Stomach smooth muscle (tissue), 2 donors: ENCODE measurements around the gene CMTM2.
"Not testable (repeated sequence)": the region's sequence is repeated elsewhere in the genome, so short reads cannot be mapped to it uniquely, and the experiment has no call there.

Source experiments
- H3K27ac ChIP-seq: one replicate; pipeline ENCODE4 v1.7.0; 2013; ENCODE audit warnings: mild to moderate bottlenecking, low read length, inconsistent platforms
- H3K27me3 ChIP-seq, 2 donors: one replicate each; pipeline ENCODE4 v1.7.0; 2013; ENCODE audit warnings: low read length in 2 of 2; ENCODE audit not compliant: insufficient read depth in 2 of 2, control insufficient read depth in 1 of 2
- H3K36me3 ChIP-seq, 2 donors: one replicate each; pipeline ENCODE4 v1.7.0; 2013; ENCODE audit warnings: low read length in 2 of 2; ENCODE audit not compliant: control insufficient read depth in 2 of 2, insufficient read depth in 2 of 2
- H3K4me1 ChIP-seq: one replicate; pipeline ENCODE4 v1.7.0; 2013; ENCODE audit warnings: low read length; ENCODE audit not compliant: control insufficient read depth, insufficient read depth
- H3K4me3 ChIP-seq, 2 donors: one replicate each; pipeline ENCODE4 v1.7.0; 2013; ENCODE audit warnings: low read length in 2 of 2
- H3K9ac ChIP-seq, 2 donors: one replicate each; pipeline ENCODE4 v1.7.0; 2013; ENCODE audit warnings: low read length in 2 of 2, mild to moderate bottlenecking in 1 of 2
- H3K9me3 ChIP-seq, 2 donors: one replicate each; pipeline ENCODE4 v1.7.0; 2013; ENCODE audit warnings: low read length in 2 of 2; ENCODE audit not compliant: control insufficient read depth in 2 of 2
- donor health status: healthy.
- donor health status: Pancreatic carcinoma.

Gene CMTM2

DNA sequence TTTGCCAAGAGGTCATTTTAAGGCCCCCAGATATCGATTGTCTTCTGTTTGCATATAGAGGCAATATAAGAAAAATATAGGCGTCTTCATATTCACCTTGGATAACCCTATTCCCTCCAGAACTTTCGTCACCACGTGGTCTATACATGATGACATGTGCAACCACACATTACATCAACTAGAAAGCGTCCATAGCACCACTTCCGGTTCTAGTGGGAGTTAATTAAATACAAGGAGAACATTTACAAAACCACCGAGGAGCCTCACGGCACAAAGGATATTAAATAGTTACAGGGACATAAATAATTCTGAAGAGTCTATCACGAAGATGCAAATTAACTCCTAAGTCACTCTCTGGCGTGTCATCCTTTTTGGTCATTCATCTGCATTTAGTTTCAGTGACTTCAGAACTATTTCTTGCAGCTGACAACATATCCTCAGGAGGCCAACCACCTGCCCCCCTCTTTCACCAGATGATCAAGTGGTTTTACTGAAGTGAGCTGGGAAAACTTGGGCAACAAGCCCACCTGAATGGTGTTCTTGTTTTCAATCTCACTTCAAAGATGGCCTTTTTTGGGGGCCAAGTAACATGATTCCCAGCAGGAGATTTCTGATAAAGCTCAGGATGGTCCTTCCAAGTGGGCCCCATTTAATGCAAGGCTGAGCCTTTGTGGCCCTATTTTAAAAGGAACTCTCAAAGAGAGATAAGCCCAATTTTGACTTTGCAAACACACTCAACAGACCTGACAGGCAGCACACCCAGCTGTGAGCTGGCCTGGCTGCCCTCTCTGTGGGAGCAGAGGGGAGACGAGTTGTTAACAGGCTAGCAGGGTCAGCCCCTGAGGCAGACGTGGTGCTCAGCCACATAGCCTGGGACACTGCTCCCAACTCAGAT is 40.5 kb downstream of the CMTM2 start:
- Histone ChIP-seq H3K27me3 (no peaks in the 10 kb centered on the region), H3K9ac (no peak overlapping the region), H3K36me3 (peaks cover 3 to 5% of the 10 kb centered on the region in 2 donors), H3K4me1 (peaks cover 5% of the 10 kb centered on the region), H3K4me3 (no peak overlapping the region), H3K9me3 (no peaks in the 10 kb centered on the region), H3K27ac (no peak overlapping the region)

DNA sequence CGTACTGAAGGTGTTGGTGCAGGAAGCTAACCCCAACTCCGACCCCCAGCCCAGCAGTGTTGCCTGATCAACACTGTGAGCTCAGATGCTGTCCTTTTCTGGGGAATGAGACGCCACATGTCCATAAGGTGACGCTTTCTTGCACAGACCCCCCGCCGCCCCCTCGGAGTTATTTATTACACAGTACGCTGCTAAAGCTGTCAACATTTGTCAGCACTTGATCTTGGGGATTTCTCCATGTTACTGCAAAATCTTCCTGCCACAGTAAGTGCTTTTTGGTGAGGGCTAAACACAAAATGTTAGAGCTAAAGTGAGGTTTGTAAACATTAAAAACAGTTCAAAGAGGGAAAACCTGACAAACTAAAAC is 41.1 kb downstream of the CMTM2 start:
- Histone ChIP-seq H3K9me3 (no peaks in the 10 kb centered on the region), H3K9ac (no peak overlapping the region), H3K4me1 (peaks cover 5% of the 10 kb centered on the region), H3K27ac (no peak overlapping the region), H3K27me3 (no peaks in the 10 kb centered on the region), H3K4me3 (no peak overlapping the region), H3K36me3 (peaks cover 3 to 5% of the 10 kb centered on the region in 2 donors)

DNA sequence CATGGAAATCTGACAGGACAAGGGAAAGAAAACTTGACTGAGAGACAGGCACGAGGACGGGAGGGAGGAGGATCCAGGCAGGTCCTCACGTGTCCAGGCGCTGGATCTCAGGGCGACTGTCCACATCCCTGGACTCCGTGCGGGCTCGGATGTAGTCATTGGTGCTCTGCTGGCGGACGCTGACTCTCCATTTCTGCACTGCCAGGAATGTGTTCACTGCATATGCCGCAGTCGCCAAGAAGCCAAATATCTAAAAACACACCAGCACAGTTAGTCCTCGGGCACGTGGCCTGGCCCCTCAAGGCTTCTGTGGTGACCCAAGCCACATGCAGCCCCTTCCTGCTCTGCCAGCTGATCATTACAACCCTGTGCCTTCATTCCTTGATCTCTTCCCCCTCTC is 42.7 kb downstream of the CMTM2 start:
- H3K36me3 ChIP-seq = peaks cover 3 to 5% of the 10 kb centered on the region in 2 donors
- no peak overlapping the region for H3K27ac ChIP-seq
- H3K9ac ChIP-seq = no peak overlapping the region
- H3K4me3 ChIP-seq = no peak overlapping the region
- H3K9me3 ChIP-seq = no peaks in the 10 kb centered on the region
- peaks cover 5% of the 10 kb centered on the region for H3K4me1 ChIP-seq
- no peaks in the 10 kb centered on the region for H3K27me3 ChIP-seq

DNA sequence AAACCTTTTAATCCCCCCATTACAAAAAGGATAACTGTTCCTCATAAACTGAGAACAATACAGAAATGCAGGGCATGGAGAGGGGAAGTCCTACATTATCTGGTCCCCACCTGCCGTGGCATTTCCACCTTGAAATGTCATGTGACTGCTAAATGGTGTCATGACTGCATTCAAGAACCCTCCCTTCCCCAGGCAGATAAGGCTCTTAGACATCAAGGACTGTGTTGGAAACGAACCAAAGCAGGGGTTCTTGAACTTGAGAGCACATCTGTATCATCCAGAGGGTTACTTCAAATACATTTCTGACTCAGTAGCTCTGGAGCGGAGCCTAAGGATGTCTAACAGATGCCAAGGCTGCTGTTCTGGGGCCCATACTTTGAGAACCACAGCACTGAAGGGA is 43.6 kb downstream of the CMTM2 start:
- no peaks in the 10 kb centered on the region for H3K27me3 ChIP-seq

DNA sequence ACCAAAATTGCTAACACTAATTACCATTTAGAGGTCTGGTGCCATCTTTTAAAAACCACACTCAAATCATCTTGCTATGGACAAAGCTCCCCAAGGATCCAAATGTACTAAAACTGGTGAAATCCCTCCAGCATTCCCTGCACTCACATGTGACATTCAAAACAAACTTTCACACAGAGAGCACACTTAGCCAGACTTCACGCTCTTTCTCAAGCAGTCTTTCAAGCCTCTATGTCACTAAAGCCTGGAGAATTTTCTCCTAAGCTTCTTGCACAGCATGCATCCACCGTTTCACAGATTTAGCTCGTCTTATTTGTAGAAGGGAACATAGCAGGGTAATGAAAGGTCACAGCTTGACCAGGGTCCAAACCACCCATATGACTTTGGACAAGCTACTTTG is 44.5 kb downstream of the CMTM2 start:
- Histone ChIP-seq H3K4me1 (peaks cover under 1% of the 10 kb centered on the region), H3K9ac (no peak overlapping the region), H3K36me3 (peaks cover 3 to 5% of the 10 kb centered on the region in 2 donors), H3K27ac (no peak overlapping the region), H3K9me3 (no peaks in the 10 kb centered on the region), H3K27me3 (no peaks in the 10 kb centered on the region), H3K4me3 (no peak overlapping the region)

More for the DNA sequence above, 43.6 kb downstream of the CMTM2 start:
- Histone ChIP-seq H3K9ac (no peak overlapping the region), H3K36me3 (peaks cover 3 to 5% of the 10 kb centered on the region in 2 donors), H3K4me3 (no peak overlapping the region), H3K4me1 (peaks cover 5% of the 10 kb centered on the region), H3K27ac (no peak overlapping the region), H3K9me3 (no peaks in the 10 kb centered on the region)

DNA sequence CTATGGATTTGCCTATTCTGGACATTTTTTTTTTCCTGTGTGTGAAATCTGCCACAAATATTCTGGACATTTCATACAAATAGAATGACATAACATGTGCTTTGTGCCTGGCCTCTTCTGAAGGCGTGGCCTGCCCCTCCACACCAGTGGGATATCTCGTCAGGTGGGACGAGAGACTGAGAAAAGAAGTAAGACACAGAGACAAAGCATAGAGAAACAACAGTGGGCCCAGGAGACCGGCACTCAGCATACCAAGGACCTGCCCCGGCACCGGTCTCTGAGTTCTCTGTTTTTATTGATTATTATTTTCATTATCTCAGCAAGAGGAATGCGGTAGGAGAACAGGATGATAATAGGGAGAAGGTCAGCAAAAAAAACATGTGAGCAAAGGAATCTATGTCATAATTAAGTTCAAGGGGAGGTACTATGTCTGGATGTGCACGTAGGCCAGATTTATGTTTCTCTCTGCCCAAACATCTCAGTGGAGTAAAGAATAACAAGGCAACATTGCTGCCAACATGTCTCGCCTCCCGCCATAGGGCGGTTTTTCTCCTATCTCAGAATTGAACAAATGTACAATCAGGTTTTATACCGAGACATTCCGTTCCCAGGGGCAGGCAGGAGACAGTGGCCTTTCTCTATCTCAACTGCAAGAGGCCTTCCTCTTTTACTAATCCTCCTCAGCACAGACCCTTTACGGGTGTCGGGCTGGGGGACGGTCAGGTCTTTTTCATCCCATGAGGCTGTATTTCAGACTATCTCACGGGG is 48.5 kb downstream of the CMTM2 start:
- H3K4me1 ChIP-seq, H3K9ac ChIP-seq, H3K36me3 ChIP-seq, H3K4me3 ChIP-seq, H3K9me3 ChIP-seq, H3K27me3 ChIP-seq, H3K27ac ChIP-seq: not testable (repeated sequence)

DNA sequence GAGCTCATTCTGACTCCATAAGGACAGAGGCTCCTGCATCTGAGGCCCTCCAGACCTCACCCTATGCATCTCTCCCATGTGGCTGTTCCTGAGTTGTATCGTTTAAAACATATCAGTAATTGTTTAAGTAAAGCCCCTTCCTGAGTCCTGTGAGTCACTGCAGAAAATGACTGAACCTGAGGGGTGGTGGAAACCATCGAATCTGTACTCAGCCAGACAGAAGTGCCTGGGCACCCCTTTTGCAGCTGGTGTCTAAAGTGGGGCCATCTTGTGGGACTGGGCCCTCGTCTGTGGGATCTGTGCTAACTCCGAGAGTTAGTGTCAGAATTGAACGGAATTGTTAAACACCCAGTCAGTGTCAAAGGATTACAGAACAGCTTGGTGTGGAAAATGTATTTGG is 50.6 kb downstream of the CMTM2 start:
- Histone ChIP-seq H3K9me3 (no peaks in the 10 kb centered on the region), H3K27me3 (no peaks in the 10 kb centered on the region), H3K27ac (no peak overlapping the region), H3K4me1 (no peaks in the 10 kb centered on the region), H3K36me3 (no peaks in the 10 kb centered on the region), H3K9ac (no peak overlapping the region), H3K4me3 (no peak overlapping the region)

DNA sequence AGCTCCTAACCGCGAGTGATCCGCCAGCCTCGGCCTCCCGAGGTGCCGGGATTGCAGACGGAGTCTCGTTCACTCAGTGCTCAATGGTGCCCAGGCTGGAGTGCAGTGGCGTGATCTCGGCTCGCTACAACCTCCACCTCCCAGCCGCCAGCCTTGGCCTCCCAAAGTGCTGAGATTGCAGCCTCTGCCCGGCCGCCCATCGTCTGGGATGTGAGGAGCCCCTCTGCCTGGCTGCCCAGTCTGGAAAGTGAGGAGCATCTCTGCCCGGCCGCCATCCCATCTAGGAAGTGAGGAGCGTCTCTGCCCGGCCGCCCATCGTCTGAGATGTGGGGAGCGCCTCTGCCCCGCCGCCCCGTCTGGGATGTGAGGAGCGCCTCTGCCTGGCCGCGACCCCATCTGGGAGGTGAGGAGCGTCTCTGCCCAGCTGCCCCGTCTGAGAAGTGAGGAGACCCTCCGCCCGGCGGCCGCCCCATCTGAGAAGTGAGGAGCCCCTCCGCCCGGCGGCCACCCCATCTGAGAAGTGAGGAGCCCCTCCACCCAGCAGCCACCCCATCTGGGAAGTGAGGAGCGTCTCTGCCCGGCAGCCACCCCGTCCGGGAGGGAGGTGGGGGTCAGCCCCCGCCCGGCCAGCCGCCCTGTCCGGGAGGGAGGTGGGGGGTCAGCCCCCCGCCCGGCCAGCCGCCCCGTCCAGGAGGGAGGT is 51.4 kb downstream of the CMTM2 start:
- H3K4me1 ChIP-seq, H3K9me3 ChIP-seq, H3K36me3 ChIP-seq, H3K27ac ChIP-seq, H3K9ac ChIP-seq, H3K27me3 ChIP-seq, H3K4me3 ChIP-seq: not testable (repeated sequence)

DNA sequence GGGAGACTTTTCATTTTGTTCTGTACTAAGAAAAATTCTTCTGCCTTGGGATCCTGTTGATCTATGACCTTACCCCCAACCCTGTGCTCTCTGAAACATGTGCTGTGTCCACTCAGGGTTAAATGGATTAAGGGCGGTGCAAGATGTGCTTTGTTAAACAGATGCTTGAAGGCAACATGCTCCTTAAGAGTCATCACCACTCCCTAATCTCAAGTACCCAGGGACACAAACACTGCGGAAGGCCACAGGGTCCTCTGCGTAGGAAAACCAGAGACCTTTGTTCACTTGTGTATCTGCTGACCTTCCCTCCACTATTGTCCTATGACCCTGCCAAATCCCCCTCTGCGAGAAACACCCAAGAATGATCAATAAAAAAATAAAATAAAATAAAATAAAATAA is 52.3 kb downstream of the CMTM2 start:
- H3K36me3 ChIP-seq, H3K27ac ChIP-seq, H3K9ac ChIP-seq, H3K27me3 ChIP-seq, H3K4me1 ChIP-seq, H3K4me3 ChIP-seq, H3K9me3 ChIP-seq: not testable (repeated sequence)

DNA sequence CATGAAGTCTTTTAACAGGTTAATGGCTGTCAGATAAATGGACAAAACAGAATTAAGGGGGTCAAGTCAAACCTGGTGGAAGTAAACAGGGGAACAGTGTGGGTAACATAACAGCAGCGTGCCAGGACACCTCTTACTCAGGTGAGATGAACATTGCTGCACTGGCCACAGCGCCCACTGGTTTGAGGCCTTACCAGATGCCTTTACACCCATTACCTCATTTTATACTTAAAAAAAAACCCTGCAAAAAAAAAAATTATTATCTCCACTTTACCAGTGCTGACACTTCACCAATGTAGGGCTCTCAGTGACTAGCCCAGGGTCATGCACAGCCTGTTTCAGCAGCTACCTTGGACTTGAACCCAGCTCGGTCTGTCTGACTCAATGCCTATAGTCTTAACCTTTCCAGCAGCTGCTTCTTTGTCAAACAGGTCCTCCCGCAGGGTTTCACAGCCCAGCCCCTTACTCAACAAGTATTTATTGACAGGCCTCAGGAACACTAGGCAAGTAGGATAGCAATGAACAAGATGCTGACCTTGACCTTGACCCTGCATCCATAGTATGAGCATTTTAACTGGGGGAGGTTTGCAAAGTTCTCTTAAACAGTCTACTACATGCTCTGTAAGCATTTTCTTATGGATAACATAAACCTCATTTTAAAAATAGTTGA is 55.4 kb downstream of the CMTM2 start:
- H3K27ac ChIP-seq = no peak overlapping the region
- no peak overlapping the region for H3K4me3 ChIP-seq

More for the DNA sequence above, 55.4 kb downstream of the CMTM2 start:
- Histone ChIP-seq H3K27me3 (no peaks in the 10 kb centered on the region), H3K4me1 (no peaks in the 10 kb centered on the region), H3K36me3 (peaks cover 0 to 2% of the 10 kb centered on the region in 2 donors), H3K9me3 (no peaks in the 10 kb centered on the region), H3K9ac (no peak overlapping the region)
